HEK293 (cell line): ENCODE results near the gene SMIM41.
A peak's percentile ranks its signal among the peaks of the same experiment; 100 is the strongest.

Experiments
- CTCF ChIA-PET: fragments of 350-600 bp; formaldehyde crosslinking; extraction: SDS; loops from one replicate; lab custom pipeline; 2021; ENCODE audit warnings: antibody characterized with exemption; lab: Yijun Ruan, JAX
- POLR2A ChIA-PET: fragments of 300-600 bp; formaldehyde crosslinking; extraction: SDS; loops from one replicate; lab custom pipeline; 2020; ENCODE audit warnings: antibody characterized with exemption, inconsistent platforms; lab: Yijun Ruan, JAX
- H3K27ac ChIP-seq: fragments of 200-500 bp; sonication (Bioruptor generic); 2 replicates; pipeline ENCODE4 v1.5.1; 2014; ENCODE audit warnings: low read depth, low read length, control low read depth, inconsistent platforms; ENCODE audit errors: extremely low read depth
- H3K36me3 ChIP-seq, 2 experiments: fragments of 200-500 bp in 1 of 2; sonication (Bioruptor generic) in 1 of 2; 1 replicate in 1 of 2; 2 replicates in 1 of 2; pipeline ENCODE4 v1.5.1; 2014 to 2017; ENCODE audit warnings: inconsistent platforms in 2 of 2, low read length in 2 of 2; ENCODE audit not compliant: control insufficient read depth in 2 of 2, insufficient read depth in 1 of 2
- H3K4me1 ChIP-seq: fragments of 200-500 bp; sonication (Bioruptor generic); 2 replicates; pipeline ENCODE4 v1.5.1; 2014; ENCODE audit warnings: mild to moderate bottlenecking, low read length, inconsistent platforms; ENCODE audit not compliant: control insufficient read depth, insufficient read depth
- H3K4me3 ChIP-seq: 2 replicates; pipeline ENCODE4 v1.5.1; 2011; ENCODE audit warnings: low read depth, mild to moderate bottlenecking, control low read depth, low read length, moderate library complexity
- H3K9me3 ChIP-seq: fragments of 200-500 bp; sonication (Bioruptor generic); 2 replicates; pipeline ENCODE4 v1.5.1; 2014; ENCODE audit warnings: low read depth, low read length, inconsistent platforms; ENCODE audit not compliant: control insufficient read depth, insufficient read depth
- BCL11B ChIP-seq: fragments of 450-650 bp; formaldehyde crosslinking; IDR thresholded peaks from 2 replicates; pipeline ENCODE4 v1.5.1; 2016; ENCODE audit warnings: low read depth, missing biosample characterization, missing genetic modification characterization
- GLIS1 ChIP-seq: fragments of 450-650 bp; formaldehyde crosslinking; IDR thresholded peaks from 2 replicates; pipeline ENCODE4 v1.5.1; 2016; ENCODE audit warnings: missing biosample characterization, missing genetic modification characterization
- GLIS2 ChIP-seq: fragments of 450-650 bp; formaldehyde crosslinking; IDR thresholded peaks from 2 replicates; pipeline ENCODE4 v1.5.1; 2016; ENCODE audit warnings: missing biosample characterization, missing genetic modification characterization
- MZF1 ChIP-seq: fragments of 450-650 bp; formaldehyde crosslinking; IDR thresholded peaks from 2 replicates; pipeline ENCODE4 v1.5.1; 2017; ENCODE audit warnings: missing biosample characterization, missing genetic modification characterization, borderline replicate concordance
- REPIN1 ChIP-seq: fragments of 450-650 bp; formaldehyde crosslinking; IDR thresholded peaks from 2 replicates; pipeline ENCODE4 v1.5.1; 2017; ENCODE audit warnings: missing biosample characterization, missing genetic modification characterization, low read depth
- SP2 ChIP-seq: fragments of 450-650 bp; formaldehyde crosslinking; IDR thresholded peaks from 2 replicates; pipeline ENCODE4 v1.5.1; 2016; ENCODE audit warnings: missing biosample characterization, missing genetic modification characterization
- ZBTB21 ChIP-seq: fragments of 450-650 bp; formaldehyde crosslinking; IDR thresholded peaks from 2 replicates; pipeline ENCODE4 v1.5.1; 2017; ENCODE audit warnings: missing biosample characterization, missing genetic modification characterization
- ZIC2 ChIP-seq: fragments of 450-650 bp; formaldehyde crosslinking; IDR thresholded peaks from 2 replicates; pipeline ENCODE4 v1.5.1; 2016; ENCODE audit warnings: missing biosample characterization, missing genetic modification characterization
- ZNF132 ChIP-seq: fragments of 450-650 bp; formaldehyde crosslinking; IDR thresholded peaks from 2 replicates; pipeline ENCODE4 v1.5.1; 2017; ENCODE audit warnings: missing biosample characterization, missing genetic modification characterization, borderline replicate concordance
- ZNF155 ChIP-seq: fragments of 450-650 bp; formaldehyde crosslinking; IDR thresholded peaks from 2 replicates; pipeline ENCODE4 v1.5.1; 2016; ENCODE audit warnings: missing biosample characterization, missing genetic modification characterization
- ZNF19 ChIP-seq: fragments of 450-650 bp; formaldehyde crosslinking; IDR thresholded peaks from 2 replicates; pipeline ENCODE4; 2016; ENCODE audit warnings: missing biosample characterization, missing genetic modification characterization, low read depth
- ZNF311 ChIP-seq: fragments of 450-650 bp; formaldehyde crosslinking; IDR thresholded peaks from 2 replicates; pipeline ENCODE4 v1.5.1; 2017; ENCODE audit warnings: missing biosample characterization, missing genetic modification characterization, borderline replicate concordance
- ZNF37A ChIP-seq: fragments of 450-650 bp; IDR thresholded peaks from 2 replicates; pipeline ENCODE4 v1.5.1; 2018; ENCODE audit warnings: missing biosample characterization, missing genetic modification characterization
- ZNF48 ChIP-seq: fragments of 450-650 bp; formaldehyde crosslinking; IDR thresholded peaks from 2 replicates; pipeline ENCODE4 v1.5.1; 2016; ENCODE audit warnings: missing biosample characterization, missing genetic modification characterization
- ZNF510 ChIP-seq: fragments of 450-650 bp; formaldehyde crosslinking; IDR thresholded peaks from 2 replicates; pipeline ENCODE4 v1.5.1; 2018; ENCODE audit warnings: mild to moderate bottlenecking, missing genetic modification characterization, missing biosample characterization; ENCODE audit not compliant: insufficient replicate concordance
- ZNF530 ChIP-seq: fragments of 450-650 bp; formaldehyde crosslinking; IDR thresholded peaks from 2 replicates; pipeline ENCODE4 v1.5.1; 2016; ENCODE audit warnings: low read depth, missing biosample characterization, missing genetic modification characterization
- ZNF549 ChIP-seq: fragments of 450-650 bp; IDR thresholded peaks from 2 replicates; pipeline ENCODE4 v1.5.1; 2018; ENCODE audit warnings: missing biosample characterization, missing genetic modification characterization, mild to moderate bottlenecking, inconsistent platforms, moderate library complexity
- TF ChIP-seq, protein P1 (sequence below): fragments of 450-650 bp; formaldehyde crosslinking; IDR thresholded peaks from 2 replicates; pipeline ENCODE4 v1.5.1; 2017; ENCODE audit warnings: missing biosample characterization, missing genetic modification characterization
- TF ChIP-seq, protein P2 (sequence below): fragments of 450-650 bp; formaldehyde crosslinking; IDR thresholded peaks from 2 replicates; pipeline ENCODE4 v1.5.1; 2016; ENCODE audit warnings: missing biosample characterization, missing genetic modification characterization
- TF ChIP-seq, protein P3 (sequence below): fragments of 450-650 bp; formaldehyde crosslinking; IDR thresholded peaks from 2 replicates; pipeline ENCODE4 v1.5.1; 2016; ENCODE audit warnings: missing biosample characterization, missing genetic modification characterization
- TF ChIP-seq, protein P4 (sequence below): fragments of 450-650 bp; formaldehyde crosslinking; IDR thresholded peaks from 2 replicates; pipeline ENCODE4 v1.5.1; 2017; ENCODE audit warnings: missing biosample characterization, missing genetic modification characterization
- TF ChIP-seq, protein P5 (sequence below): fragments of 450-650 bp; formaldehyde crosslinking; IDR thresholded peaks from 2 replicates; pipeline ENCODE4 v1.5.1; 2016; ENCODE audit warnings: missing biosample characterization, missing genetic modification characterization
- TF ChIP-seq, protein P6 (sequence below): fragments of 450-650 bp; formaldehyde crosslinking; IDR thresholded peaks from 2 replicates; pipeline ENCODE4 v1.5.1; 2017; ENCODE audit warnings: missing biosample characterization, missing genetic modification characterization
- TF ChIP-seq, protein P7 (sequence below): fragments of 450-650 bp; formaldehyde crosslinking; IDR thresholded peaks from 2 replicates; pipeline ENCODE4 v1.5.1; 2016; ENCODE audit warnings: missing biosample characterization, missing genetic modification characterization

The SMIM41 gene

DNA sequence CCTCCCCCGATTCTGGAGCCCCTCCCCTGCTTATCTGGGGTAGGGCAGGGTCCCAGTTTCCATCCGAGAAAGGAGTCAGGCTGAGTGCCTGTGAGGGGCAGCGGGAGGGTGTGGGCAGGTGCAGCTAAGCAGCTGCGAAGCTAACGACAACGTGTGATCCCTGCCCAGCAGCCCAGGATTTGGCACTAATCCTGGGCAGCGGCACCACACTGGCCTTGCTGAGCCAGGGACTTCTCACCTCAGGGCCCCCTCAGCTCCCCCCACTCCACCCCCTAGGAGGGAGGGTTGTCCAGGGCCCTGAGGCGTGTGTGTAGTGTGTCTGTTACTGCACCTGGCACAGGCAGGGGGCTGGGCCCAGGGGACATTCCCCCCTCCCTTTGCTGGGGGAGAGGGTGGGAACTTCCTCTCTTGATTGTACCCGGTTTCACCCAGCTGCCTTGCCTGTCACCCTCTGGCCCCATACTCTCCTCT lies 1.8 kb downstream of the SMIM41 start:
- Histone ChIP-seq H3K36me3 (peaks cover 4 to 28% of the 10 kb centered on the region in 2 experiments; a peak in 2 of 3 replicates), H3K4me1 (no peaks in the 10 kb centered on the region), H3K27ac (no peak overlapping the region), H3K9me3 (no peaks in the 10 kb centered on the region), H3K4me3 (no peak overlapping the region)
- ChIA-PET CTCF (interaction anchor here (0.8 to 34.8 kb wide), 4 partner anchors 9 to 54 kb away, joined by 3 to 794 read pairs (median 6); no protein-coding TSS in a partner anchor), POLR2A (interaction anchor here (0.6 to 3.0 kb wide), 2 partner anchors 13 to 56 kb away, joined by 3 to 12 read pairs; no protein-coding TSS in a partner anchor)
- TF ChIP-seq ZNF530 (tag by site-specific recombination) (no peak), GLIS2 (tag by site-specific recombination) (peak; percentile 24), ZNF549 (tag by site-specific recombination) (no peak), SP2 (tag by site-specific recombination) (0 out of 2 replicates have a peak, but pooled peaks have one; percentile 19), ZNF37A (tag by site-specific recombination) (no peak), ZNF48 (tag by site-specific recombination) (no peak), ZBTB21 (tag by site-specific recombination) (no peak), REPIN1 (no peak), ZNF132 (no peak), MZF1 (tag by site-specific recombination) (no peak), ZIC2 (tag by site-specific recombination) (peak; percentile 82), ZNF510 (tag by site-specific recombination) (no peak), ZNF19 (tag by site-specific recombination) (no peak), ZNF311 (tag by site-specific recombination) (no peak), GLIS1 (tag by site-specific recombination) (peak; percentile 67), ZNF155 (tag by site-specific recombination) (no peak), BCL11B (no peak)
- TF ChIP-seq, protein P1, sequence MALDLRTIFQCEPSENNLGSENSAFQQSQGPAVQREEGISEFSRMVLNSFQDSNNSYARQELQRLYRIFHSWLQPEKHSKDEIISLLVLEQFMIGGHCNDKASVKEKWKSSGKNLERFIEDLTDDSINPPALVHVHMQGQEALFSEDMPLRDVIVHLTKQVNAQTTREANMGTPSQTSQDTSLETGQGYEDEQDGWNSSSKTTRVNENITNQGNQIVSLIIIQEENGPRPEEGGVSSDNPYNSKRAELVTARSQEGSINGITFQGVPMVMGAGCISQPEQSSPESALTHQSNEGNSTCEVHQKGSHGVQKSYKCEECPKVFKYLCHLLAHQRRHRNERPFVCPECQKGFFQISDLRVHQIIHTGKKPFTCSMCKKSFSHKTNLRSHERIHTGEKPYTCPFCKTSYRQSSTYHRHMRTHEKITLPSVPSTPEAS = no peak
- TF ChIP-seq, protein P2, sequence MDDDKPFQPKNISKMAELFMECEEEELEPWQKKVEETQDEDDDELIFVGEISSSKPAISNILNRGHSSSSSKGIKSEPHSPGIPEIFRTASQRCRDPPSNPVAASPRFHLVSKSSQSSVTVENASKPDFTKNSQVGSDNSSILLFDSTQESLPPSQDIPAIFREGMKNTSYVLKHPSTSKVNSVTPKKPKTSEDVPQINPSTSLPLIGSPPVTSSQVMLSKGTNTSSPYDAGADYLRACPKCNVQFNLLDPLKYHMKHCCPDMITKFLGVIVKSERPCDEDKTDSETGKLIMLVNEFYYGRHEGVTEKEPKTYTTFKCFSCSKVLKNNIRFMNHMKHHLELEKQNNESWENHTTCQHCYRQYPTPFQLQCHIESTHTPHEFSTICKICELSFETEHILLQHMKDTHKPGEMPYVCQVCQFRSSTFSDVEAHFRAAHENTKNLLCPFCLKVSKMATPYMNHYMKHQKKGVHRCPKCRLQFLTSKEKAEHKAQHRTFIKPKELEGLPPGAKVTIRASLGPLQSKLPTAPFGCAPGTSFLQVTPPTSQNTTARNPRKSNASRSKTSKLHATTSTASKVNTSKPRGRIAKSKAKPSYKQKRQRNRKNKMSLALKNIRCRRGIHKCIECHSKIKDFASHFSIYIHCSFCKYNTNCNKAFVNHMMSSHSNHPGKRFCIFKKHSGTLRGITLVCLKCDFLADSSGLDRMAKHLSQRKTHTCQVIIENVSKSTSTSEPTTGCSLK = no peak
- TF ChIP-seq, protein P3, sequence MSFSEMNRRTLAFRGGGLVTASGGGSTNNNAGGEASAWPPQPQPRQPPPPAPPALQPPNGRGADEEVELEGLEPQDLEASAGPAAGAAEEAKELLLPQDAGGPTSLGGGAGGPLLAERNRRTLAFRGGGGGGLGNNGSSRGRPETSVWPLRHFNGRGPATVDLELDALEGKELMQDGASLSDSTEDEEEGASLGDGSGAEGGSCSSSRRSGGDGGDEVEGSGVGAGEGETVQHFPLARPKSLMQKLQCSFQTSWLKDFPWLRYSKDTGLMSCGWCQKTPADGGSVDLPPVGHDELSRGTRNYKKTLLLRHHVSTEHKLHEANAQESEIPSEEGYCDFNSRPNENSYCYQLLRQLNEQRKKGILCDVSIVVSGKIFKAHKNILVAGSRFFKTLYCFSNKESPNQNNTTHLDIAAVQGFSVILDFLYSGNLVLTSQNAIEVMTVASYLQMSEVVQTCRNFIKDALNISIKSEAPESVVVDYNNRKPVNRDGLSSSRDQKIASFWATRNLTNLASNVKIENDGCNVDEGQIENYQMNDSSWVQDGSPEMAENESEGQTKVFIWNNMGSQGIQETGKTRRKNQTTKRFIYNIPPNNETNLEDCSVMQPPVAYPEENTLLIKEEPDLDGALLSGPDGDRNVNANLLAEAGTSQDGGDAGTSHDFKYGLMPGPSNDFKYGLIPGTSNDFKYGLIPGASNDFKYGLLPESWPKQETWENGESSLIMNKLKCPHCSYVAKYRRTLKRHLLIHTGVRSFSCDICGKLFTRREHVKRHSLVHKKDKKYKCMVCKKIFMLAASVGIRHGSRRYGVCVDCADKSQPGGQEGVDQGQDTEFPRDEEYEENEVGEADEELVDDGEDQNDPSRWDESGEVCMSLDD (tag by site-specific recombination) = no peak
- TF ChIP-seq, protein P4, sequence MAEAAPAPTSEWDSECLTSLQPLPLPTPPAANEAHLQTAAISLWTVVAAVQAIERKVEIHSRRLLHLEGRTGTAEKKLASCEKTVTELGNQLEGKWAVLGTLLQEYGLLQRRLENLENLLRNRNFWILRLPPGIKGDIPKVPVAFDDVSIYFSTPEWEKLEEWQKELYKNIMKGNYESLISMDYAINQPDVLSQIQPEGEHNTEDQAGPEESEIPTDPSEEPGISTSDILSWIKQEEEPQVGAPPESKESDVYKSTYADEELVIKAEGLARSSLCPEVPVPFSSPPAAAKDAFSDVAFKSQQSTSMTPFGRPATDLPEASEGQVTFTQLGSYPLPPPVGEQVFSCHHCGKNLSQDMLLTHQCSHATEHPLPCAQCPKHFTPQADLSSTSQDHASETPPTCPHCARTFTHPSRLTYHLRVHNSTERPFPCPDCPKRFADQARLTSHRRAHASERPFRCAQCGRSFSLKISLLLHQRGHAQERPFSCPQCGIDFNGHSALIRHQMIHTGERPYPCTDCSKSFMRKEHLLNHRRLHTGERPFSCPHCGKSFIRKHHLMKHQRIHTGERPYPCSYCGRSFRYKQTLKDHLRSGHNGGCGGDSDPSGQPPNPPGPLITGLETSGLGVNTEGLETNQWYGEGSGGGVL (tag by site-specific recombination) = peak; percentile 85
- TF ChIP-seq, protein P5, sequence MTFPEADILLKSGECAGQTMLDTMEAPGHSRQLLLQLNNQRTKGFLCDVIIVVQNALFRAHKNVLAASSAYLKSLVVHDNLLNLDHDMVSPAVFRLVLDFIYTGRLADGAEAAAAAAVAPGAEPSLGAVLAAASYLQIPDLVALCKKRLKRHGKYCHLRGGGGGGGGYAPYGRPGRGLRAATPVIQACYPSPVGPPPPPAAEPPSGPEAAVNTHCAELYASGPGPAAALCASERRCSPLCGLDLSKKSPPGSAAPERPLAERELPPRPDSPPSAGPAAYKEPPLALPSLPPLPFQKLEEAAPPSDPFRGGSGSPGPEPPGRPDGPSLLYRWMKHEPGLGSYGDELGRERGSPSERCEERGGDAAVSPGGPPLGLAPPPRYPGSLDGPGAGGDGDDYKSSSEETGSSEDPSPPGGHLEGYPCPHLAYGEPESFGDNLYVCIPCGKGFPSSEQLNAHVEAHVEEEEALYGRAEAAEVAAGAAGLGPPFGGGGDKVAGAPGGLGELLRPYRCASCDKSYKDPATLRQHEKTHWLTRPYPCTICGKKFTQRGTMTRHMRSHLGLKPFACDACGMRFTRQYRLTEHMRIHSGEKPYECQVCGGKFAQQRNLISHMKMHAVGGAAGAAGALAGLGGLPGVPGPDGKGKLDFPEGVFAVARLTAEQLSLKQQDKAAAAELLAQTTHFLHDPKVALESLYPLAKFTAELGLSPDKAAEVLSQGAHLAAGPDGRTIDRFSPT (tag by site-specific recombination) = no peak
- TF ChIP-seq, protein P6, sequence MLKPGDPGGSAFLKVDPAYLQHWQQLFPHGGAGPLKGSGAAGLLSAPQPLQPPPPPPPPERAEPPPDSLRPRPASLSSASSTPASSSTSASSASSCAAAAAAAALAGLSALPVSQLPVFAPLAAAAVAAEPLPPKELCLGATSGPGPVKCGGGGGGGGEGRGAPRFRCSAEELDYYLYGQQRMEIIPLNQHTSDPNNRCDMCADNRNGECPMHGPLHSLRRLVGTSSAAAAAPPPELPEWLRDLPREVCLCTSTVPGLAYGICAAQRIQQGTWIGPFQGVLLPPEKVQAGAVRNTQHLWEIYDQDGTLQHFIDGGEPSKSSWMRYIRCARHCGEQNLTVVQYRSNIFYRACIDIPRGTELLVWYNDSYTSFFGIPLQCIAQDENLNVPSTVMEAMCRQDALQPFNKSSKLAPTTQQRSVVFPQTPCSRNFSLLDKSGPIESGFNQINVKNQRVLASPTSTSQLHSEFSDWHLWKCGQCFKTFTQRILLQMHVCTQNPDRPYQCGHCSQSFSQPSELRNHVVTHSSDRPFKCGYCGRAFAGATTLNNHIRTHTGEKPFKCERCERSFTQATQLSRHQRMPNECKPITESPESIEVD (tag by site-specific recombination) = no peak
- TF ChIP-seq, protein P7, sequence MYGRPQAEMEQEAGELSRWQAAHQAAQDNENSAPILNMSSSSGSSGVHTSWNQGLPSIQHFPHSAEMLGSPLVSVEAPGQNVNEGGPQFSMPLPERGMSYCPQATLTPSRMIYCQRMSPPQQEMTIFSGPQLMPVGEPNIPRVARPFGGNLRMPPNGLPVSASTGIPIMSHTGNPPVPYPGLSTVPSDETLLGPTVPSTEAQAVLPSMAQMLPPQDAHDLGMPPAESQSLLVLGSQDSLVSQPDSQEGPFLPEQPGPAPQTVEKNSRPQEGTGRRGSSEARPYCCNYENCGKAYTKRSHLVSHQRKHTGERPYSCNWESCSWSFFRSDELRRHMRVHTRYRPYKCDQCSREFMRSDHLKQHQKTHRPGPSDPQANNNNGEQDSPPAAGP = peak; percentile 59
